Epithelial cell of proximal tubule (primary cell): ENCODE data around the gene DCTN3. TPM values are rescaled to one million over a fixed set of nuclear protein-coding genes. Genes with fewer than 3 reads are reported as not detected.
"Not testable (repeated sequence)": the region's sequence is repeated elsewhere in the genome, so short reads cannot be mapped to it uniquely, and the experiment has no call there.

Source experiments
- DNase-seq: peaks from one replicate; pipeline ENCODE4 v3.0.0-alpha.2; 2011; ENCODE audit warnings: low read depth
- H3K4me3 ChIP-seq: 2 replicates; pipeline ENCODE4 v1.5.1; 2011; ENCODE audit warnings: low read depth, mild to moderate bottlenecking, low read length
- total RNA-seq: library from RNA; depleted of rRNA; stranded (reverse); fragments of >200 nt; gene quantifications from 2 replicates; pipeline ENCODE4 v1.2.3, GENCODE V29; 2015
- TF ChIP-seq, protein P1 (sequence below): conservative IDR thresholded peaks from 2 replicates; pipeline ENCODE4 v1.5.1; 2012; ENCODE audit warnings: low read depth, mild to moderate bottlenecking, low read length

The DCTN3 gene
- total RNA-seq, 1 donor from 2014 or later: 90.6 TPM

DNA sequence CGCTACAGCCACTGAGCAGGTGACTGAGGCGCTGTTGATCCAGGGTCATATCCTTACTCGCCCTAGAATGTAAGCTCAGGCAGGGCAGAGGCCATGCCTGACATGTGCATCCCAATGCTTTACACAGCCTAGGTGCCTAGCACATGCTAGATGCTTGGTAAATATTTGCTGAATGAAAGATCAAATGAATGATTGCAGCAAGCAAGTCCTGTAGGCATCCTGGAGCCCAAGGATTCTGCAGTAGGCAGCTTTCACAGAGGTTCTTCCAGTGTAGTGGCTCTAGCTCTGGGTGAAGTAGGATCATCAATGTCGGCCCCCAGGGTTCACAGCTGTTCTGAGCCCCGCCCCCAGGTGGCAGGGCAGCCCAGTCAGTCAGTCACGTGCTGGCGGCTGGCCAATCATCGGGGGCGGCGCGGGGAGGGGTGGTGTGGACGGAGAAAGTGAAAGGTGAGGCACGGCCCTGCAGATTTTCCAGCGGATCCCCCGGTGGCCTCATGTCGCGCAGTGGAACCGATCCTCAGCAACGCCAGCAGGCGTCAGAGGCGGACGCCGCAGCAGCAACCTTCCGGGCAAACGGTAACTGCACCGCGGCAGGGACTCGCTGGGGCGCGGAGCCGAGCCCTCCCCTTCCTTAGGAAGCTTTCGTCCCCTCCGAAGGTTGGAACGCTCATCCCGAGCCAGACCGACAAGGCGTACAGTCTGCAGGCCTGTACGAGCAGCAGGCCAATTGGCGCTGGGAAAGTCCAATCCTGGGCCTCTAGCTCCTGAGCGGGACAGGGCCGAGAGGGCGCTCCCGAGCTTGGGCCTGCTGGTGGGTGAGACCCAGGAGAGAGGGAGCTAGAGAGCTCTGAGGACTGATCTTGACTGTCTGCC is 26.2 kb upstream of the DCTN3 start, which contains the start of gene GALT:
TSS of gene GALT (plus strand) at position 465 of the 873 bp plus-strand sequence. CDS start at position 495, 30 bp downstream.
- TF ChIP-seq, protein P1, sequence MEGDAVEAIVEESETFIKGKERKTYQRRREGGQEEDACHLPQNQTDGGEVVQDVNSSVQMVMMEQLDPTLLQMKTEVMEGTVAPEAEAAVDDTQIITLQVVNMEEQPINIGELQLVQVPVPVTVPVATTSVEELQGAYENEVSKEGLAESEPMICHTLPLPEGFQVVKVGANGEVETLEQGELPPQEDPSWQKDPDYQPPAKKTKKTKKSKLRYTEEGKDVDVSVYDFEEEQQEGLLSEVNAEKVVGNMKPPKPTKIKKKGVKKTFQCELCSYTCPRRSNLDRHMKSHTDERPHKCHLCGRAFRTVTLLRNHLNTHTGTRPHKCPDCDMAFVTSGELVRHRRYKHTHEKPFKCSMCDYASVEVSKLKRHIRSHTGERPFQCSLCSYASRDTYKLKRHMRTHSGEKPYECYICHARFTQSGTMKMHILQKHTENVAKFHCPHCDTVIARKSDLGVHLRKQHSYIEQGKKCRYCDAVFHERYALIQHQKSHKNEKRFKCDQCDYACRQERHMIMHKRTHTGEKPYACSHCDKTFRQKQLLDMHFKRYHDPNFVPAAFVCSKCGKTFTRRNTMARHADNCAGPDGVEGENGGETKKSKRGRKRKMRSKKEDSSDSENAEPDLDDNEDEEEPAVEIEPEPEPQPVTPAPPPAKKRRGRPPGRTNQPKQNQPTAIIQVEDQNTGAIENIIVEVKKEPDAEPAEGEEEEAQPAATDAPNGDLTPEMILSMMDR: peak; percentile 54
- peak within 1 kb of the TSS; percentile 70 for H3K4me3 ChIP-seq
- DNase-seq: no peak

DNA sequence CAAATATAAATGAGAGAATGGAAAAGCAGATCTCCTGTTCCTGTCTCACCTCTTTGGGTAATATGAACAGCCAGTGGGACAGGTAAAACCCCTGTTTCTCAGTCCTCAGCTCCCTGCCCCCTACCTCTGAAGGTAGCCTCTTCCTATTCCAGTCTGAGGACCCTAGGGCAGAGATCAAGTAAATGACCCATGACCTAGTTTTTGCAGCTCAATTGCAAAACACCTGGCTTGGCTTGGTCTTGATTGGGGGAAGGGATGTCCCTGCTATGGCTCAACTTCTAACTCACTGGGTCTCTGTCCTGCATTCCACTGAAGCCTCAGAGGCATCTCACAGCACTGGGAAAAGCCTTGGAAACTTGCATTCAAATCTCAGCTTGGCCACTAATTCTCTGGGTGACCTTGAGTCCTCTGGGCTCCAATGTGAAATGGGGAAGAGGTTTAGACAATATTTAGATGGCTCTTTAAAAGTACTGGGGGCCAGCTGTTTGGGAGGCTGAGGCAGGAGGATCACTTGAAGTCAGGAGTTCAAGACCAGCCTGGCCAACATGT is 24.5 kb upstream of the DCTN3 start:
- H3K4me3 ChIP-seq: no peak overlapping the region
- TF ChIP-seq, protein P1: no peak
- no peak for DNase-seq

DNA sequence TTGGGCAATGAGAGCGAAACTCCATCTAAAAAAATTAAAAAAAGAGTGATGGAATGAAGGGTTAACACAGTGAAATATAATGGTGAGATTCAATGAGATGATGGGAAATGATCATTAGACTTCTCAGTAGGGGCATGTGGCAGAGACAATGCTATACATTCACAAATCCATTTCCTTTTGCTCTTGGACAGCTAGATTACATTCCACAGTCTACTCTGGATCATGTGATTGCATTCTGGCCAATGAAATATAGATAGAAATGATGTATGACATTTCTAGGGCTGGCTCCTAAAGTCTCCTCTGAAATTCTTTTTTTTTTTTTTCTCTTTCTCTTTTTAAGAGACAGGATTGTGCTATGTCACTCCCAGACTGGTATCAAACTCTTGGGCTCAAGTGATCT is 22.4 kb upstream of the DCTN3 start:
- DNase-seq: no peak
- no peak overlapping the region for H3K4me3 ChIP-seq

DNA sequence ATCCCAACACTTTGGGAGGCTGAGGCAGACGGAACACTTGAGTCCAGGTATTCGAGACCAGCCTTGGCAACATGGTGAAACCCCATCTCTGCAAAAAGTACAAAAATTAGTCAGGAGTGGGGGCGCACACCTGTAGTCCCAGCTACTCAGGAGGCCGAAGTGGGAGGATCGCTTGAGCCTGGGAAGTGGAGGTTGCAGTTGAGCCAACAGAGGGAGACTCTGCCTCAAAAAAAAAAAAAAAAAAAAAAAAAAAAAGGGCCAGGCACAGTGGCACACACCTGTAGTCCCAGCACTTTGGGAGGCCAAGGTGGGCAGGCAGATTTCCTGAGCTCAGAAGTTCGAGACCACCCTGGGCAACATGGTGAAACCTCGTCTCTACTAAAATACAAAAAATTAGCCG is 19.0 kb upstream of the DCTN3 start:
- not testable (repeated sequence) for DNase-seq, H3K4me3 ChIP-seq

More for the DNA sequence above, 22.4 kb upstream of the DCTN3 start:
- TF ChIP-seq, protein P1: no peak

DNA sequence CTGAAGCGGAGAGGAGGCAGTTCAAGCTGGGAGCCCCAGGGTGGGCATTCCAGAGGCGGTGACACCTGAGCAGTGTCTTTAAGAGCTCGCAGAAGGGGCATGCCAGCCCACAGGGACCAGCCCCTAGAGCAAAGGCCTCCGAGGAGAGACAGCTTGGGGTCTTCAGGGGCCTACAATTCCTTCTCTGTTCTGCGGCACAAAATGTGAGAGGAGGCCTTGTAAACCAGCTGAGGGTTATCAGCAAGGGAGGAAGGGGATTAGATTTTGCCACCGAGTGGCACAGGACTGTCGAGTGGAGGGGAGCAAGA is 17.8 kb upstream of the DCTN3 start:
- DNase-seq: no peak
- TF ChIP-seq, protein P1: no peak
- peak overlapping the region; percentile 83 for H3K4me3 ChIP-seq

DNA sequence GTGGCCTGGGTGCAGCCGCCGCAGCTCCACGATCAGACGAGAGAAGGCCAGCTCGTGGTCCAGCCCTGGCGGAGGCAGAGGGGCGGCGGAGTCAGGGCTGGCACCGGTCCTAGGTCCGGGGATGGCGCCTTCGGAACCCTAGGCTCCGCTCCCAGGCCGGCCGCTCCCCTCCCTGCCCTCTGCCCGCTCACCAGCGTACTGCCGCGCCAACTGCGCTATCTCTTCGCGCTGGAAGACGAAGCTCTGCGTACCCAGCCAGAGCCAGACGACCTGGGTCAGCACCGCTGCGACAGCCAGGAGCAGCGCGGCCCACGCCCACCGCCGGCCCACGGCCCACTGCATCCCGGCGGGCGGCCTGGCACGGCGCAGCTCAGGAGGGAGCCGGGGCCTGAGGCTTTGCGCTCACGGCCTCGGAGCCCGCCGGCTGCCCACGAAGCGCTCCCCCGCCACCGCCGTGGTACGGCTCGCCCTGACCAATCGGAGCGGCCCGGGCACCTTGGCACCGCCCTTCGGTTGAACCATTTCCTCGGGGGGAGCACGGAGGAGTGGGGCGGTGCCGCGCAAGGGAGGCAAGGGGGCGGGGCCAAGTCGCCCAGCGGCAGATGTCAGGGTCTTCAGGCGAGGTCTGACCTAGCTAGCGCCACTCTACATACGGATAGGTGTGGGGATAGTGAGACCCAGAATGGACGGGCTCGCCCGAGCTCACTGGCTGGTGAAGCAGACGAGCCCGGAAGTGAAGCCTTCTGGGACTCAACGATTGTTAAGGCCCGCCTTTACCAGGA is 17.3 kb upstream of the DCTN3 start, which contains the start of gene SIGMAR1:
TSS of gene SIGMAR1 (minus strand) at position 432 of the 782 bp plus-strand sequence. CDS start at position 342, 90 bp downstream.
- DNase-seq: no peak
- TF ChIP-seq, protein P1: no peak
- H3K4me3 ChIP-seq: peak within 1 kb of the TSS; percentile 83

DNA sequence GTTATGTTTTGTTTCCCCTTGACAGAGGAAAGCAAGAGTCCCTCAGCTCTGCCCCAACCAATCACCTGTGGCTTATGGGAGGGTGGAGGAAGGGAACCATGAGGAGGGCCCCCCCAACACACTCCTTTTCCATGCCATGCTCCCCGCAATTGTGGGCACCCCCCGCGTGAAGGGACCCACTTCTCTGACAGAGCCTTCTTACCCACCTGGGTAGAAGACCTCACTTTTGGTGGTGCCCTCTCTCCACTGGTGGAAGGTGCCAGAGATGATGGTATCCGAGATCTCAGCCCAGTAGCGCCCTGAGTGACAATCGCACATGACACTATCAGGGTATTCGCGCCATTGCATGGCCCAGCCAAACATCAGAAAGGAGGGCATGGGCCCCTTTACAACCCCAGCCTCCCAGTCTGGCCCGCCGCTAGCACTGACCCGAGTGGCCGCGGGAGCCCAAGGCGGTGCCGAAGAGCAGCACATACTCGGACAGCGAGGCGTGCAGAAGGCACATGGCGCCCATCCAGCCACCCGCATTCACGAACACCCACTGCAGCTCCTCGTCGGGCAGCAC is 16.6 kb upstream of the DCTN3 start:
- no peak for DNase-seq
- H3K4me3 ChIP-seq: peak overlapping the region; percentile 83
- TF ChIP-seq, protein P1: no peak
